IPS-NIHi11 (cell line): ENCODE results near the gene ZNF708.
A peak's percentile ranks its signal among the peaks of the same experiment; 100 is the strongest.
"Not testable (repeated sequence)": the region's sequence is repeated elsewhere in the genome, so short reads cannot be mapped to it uniquely, and the experiment has no call there.

ENCODE experiments used
- DNase-seq: peaks from one replicate; pipeline ENCODE4 v3.0.0; 2012; ENCODE audit warnings: mixed read lengths, low spot score

ZNF708 gene

DNA sequence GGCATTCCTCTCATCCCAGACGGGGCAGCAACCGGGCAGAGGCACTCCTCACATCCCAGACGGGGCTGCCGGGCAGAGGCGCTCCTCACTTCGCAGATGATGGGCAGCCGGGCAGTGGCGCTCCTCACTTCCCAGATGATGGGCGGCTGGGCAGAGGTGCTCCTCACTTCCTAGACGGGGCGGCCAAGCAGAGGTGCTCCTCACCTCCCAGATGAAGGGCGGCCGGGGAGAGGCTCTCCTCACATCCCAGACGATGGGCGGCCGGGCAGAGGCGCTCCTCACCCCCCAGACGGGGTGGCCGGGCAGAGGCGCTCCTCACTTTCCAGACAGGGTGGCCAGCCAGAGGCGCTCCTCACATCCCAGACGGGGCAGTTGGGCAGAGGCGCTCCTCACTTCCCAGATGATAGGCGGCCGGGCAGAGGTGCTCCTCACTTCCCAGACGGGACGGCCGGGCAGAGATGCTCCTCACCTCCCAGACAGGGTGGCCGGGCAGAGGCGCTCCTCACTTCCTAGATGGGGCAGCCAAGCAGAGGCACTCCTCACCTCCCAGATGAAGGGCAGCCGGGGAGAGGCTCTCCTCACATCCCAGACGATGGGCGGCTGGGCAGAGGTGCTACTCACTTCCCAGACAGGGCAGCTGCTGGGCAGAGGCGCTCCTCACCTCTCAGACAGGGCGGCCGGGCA lies 68.9 kb downstream of the ZNF708 start:
- no peak for DNase-seq

DNA sequence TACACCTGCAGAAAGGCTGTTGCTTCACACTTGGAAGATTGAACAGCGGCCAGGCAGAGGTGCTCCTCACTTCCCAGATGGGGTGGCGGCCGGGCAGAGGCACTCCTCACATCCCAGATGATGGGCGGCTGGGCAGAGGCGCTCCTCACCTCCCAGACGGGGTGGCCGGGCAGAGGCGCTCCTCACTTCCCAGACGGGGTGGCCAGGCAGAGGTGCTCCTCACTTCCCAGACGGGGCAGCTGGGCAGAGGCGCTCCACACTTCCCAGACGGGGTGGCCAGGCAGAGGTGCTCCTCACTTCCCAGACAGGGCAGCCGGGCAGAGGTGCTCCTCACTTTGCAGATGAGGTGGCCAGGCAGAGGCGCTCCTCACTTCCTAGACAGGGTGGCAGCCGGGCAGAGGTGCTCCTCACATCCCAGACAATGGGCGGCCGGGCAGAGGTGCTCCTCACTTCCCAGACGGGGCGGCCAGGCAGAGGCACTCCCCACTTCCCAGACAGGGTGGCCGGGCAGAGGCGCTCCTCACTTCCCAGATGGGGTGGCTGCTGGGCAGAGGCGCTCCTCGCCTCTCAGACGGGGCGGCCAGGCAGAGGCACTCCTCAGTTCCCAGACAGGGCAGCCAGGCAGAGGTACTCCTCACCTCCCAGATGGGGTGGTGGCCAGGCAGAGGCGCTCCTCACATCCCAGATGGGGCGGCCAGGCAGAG lies 69.6 kb downstream of the ZNF708 start:
- DNase-seq: not testable (repeated sequence)

DNA sequence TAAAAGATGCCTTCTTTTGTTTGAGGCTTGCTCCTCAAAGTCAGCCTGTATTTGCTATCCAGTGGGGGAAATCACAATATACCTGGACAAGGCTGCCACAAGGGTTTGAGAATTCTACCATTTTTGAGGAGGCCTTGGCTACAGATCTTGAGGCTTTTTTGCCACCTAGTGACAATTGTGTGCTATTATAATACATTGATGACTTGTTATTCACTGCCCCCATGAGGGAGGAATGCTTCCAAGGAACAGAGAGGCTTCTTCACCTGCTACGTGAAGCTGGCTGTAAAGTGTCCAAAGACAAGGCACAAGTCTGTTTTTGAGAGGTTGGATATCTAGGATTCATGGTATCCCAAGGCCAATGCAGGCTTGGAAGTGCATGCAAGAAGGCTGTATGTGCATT lies 72.5 kb downstream of the ZNF708 start:
- peak; percentile 72 for DNase-seq
